ENCODE results near the gene TERT.
A peak's percentile ranks its signal among the peaks of the same experiment; 100 is the strongest.
"Not testable (repeated sequence)": the region's sequence is repeated elsewhere in the genome, so short reads cannot be mapped to it uniquely, and the experiment has no call there.

TERT gene

DNA sequence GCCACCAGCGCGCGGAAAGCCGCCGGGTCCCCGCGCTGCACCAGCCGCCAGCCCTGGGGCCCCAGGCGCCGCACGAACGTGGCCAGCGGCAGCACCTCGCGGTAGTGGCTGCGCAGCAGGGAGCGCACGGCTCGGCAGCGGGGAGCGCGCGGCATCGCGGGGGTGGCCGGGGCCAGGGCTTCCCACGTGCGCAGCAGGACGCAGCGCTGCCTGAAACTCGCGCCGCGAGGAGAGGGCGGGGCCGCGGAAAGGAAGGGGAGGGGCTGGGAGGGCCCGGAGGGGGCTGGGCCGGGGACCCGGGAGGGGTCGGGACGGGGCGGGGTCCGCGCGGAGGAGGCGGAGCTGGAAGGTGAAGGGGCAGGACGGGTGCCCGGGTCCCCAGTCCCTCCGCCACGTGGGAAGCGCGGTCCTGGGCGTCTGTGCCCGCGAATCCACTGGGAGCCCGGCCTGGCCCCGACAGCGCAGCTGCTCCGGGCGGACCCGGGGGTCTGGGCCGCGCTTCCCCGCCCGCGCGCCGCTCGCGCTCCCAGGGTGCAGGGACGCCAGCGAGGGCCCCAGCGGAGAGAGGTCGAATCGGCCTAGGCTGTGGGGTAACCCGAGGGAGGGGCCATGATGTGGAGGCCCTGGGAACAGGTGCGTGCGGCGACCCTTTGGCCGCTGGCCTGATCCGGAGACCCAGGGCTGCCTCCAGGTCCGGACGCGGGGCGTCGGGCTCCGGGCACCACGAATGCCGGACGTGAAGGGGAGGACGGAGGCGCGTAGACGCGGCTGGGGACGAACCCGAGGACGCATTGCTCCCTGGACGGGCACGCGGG lies at the start of gene TERT:
Gene TERT, minus strand, starts transcription at position 234 of the 815 bp plus-strand sequence. Its CDS starts 79 bp downstream, at position 155.
- peak; percentile 30 for DNase-seq

- DNase-seq = peak; percentile 14
These were observed 49.3 kb upstream of the TERT start for GRCh38 chr5:1343931-1344901.

DNA sequence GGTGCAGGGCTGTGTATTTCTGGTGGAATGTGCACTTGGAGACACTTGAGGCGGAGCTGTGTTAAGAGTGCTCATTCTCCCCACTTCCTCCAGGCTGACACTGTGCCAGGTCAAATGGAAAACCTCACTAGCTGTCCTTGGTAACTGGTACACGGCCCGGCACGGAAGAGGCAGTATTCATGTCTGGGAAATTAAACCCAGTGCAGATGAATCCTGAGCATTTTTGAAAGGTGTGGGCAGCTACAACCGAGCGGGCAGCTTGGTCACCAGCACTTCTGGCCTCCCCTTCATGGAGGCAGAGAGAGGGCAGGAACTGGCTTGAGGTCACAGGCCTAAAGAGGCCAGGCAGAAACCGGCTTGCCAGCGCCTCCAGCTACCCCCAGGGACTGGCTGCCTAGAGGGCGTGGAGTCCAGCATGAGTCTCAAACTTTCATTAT lies 48.5 kb upstream of the TERT start:
- no peak for DNase-seq

DNA sequence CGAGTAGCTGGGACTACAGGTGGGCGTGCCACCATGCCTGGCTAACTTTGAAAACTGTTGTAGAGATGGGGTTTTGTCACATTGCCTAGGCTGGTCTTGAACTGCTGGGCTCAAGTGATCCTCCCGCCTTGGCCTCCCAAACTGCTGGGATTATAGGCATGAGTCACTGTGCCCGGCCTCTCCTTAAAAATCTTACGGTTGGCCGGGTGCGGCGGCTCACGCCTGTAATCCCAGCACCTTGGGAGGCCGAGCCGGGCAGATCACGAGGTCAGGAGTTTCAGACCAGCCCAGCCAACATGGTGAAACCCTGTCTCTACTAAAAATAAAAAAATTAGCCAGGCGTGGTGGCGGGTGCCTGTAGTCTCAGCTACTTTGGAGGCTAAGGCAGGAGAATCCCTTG lies 47.8 kb upstream of the TERT start:
- not testable (repeated sequence) for DNase-seq

- DNase-seq = no peak
These were observed 47.4 kb upstream of the TERT start for GRCh38 chr5:1342268-1342667.

DNA sequence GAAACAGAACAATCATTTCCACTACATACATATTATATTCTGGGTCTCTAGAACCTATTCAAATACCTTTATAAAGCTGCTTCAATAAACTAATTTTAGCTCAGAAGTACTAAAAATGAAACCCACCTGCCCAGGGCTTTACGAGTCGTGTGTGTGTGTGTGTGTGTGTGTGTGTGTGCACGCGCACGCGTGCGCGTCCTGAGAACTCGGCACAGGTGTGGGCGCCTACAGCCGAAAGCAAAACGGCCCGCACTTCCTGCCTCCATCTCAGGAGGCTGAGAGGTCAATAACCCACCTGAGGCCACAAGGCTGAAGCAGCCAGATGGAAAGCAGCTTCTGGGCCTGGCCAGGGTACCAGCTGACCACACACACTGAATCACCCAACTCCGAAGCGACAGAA lies 47.0 kb upstream of the TERT start:
- DNase-seq = no peak

DNA sequence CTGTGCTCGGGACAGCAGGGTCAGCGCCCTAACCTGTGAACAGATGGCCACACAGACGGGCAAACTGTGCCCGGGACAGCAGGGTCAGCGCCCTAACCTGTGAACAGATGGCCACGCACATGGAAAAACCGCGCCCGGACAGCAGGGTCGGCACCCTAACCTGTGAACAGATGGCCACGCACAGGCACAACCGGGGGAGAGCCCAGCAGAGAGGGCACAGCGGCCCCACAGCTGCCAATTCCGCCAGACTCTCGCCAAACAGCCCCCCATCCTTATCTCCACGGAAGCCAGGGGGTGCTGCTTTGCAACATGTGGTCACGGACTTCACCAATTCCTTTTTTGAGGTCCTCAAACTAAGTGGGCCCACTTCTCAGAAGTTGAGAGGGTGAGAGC lies 44.9 kb upstream of the TERT start:
- not testable (repeated sequence) for DNase-seq

DNA sequence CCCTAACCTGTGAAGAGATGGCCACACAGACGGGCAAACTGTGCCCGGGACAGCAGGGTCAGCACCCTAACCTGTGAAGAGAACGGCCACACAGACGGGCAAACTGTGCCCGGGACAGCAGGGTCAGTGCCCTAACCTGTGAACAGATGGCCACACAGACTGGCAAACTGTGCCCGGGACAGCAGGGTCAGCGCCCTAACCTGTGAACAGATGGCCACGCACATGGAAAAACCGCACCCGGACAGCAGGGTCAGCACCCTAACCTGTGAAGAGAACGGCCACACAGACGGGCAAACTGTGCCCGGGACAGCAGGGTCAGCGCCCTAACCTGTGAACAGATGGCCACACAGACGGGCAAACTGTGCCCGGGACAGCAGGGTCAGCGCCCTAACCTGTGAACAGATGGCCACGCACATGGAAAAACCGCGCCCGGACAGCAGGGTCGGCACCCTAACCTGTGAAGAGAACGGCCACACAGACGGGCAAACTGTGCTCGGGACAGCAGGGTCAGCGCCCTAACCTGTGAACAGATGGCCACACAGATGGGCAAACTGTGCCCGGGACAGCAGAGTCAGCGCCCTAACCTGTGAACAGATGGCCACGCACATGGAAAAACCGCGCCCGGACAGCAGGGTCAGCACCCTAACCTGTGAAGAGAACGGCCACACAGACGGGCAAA lies 44.4 kb upstream of the TERT start:
- DNase-seq = not testable (repeated sequence)

DNA sequence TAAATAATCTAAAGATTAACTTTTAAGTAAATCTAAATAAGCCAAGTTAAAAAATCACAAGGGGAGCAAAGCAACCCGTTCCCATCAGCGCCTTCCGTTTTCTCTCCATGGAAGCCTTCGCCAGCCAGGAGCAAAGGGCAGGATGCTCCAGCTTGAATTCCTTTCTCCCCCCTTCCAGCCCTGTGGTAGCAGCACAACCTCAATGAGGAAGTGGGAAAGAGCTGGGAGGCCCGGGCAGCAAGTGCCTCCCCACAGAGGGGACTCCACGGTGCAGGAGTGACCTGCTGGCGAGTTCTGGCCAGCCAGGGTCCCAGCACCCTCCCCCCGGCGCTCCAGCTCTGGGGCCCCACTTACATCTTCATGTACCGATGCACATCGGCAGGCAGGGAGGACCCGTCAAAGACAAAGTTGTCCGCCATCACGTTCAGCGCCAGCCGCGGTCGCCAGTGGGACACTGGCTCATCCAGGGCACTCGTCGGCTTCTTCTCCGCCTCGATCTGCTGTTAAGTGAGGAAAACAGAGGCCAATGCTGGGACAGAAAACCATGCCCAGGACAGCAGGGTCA lies 43.7 kb upstream of the TERT start:
- DNase-seq = no peak

GRCh38 chr5:1338196-1338490 lies 43.3 kb upstream of the TERT start:
- DNase-seq = no peak

- DNase-seq = no peak
These were observed 42.8 kb upstream of the TERT start for GRCh38 chr5:1337489-1338195.

GRCh38 chr5:1336749-1337488 lies 42.1 kb upstream of the TERT start:
- DNase-seq = no peak

DNA sequence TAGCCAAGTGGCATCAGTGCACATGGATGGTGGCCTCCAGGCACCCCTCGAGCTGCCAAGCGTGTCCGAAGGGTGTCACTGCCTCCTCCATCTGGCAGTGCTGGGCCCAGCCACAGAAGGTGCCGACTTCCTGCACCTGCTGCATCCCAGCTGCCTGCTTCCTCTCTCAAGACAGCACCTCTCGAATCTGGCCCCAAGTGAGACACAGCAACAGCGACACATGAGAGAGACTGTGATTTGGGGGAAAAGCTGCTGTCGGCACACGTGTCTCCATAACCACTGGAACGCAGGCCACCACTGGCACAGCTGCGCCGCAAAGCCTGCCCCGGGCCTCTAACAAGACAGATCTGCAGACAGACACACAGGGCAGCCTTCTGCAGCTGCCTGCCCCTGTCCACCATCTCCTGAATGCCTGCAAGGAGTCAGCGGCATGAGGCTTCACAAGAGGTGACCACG lies 41.3 kb upstream of the TERT start:
- no peak for DNase-seq

DNA sequence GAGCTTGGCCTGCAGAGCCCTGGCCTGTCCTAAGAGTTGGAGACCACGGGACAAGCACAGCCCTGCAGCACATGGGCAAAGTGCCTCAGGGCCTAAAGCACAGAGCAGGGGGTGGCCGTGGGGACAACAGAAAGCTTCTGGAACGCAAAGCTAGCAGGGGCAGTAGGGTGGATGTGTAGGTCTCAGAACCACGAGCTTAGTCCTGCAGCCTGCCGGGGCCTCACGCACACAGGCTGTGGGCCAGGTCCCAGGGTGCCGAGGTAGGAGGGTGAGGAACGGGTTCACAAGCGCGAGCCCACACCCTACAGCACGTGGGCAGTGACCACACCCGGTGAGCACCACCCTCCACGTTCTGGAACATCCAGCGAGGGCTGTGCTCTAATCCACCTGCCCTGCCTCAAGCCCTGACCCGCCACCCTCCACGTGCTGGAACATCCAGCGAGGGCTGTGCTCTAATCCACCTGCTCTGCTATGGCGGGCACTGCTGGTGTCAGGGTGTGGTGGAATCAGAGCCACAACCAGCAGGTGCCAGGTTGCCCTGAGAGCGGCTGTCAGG lies 40.8 kb upstream of the TERT start:
- DNase-seq = no peak

- DNase-seq = no peak
These were observed 40.1 kb upstream of the TERT start for GRCh38 chr5:1334831-1335539.

DNA sequence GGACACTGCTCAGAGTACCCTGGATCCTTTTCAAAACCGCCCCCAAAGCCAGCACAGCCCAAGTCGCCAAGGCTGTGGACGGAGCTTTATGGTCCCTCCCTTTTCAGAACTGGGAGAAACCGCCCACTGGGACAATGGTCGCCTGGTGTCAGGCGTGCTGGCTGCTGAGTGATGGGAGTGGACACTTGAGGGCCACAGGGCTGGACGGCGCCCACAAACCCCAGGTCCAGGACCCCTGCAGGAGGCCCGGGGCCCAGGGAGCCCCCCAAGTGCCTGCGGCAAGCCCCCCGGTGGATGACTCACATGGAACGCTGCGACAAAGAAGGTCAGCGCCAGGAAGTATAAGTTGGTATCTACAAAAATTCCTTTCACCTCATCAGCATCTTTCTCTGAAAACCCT lies 39.1 kb upstream of the TERT start:
- no peak for DNase-seq

- peak; percentile 16 for DNase-seq
These were observed 38.4 kb upstream of the TERT start for GRCh38 chr5:1333286-1333685.

GRCh38 chr5:1332461-1333001 lies 37.7 kb upstream of the TERT start:
- no peak for DNase-seq

DNA sequence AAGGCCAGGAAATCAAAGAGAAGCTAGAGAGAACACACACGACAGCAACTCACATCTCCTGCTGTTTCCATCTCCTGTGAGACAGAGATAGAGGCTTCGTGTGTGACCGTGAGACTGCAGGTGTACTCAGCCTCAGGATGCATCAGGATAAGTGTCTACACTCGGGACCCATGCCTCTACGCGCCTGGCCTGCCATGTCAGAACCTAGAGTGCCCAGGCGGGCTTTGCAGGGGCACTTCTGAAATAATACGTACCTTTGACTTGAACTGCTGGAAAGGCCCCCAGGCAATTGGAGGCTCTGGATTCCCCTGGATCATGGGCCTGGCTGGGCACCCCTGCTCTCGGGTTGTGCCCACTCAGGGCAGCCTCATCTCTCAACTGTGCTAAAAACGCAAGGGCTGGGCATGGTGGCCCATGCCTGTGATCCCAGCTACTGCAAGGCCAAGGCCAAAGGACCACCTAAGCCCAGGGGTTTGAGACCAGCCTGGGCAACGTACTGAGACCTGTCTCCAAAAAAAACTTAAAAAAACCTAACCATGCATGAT lies 37.1 kb upstream of the TERT start:
- no peak for DNase-seq

All from EL (cell line).